HG03354 (cell line): Measurements from ENCODE around the gene RIMS3.

Experiments
- ATAC-seq: cut with Tn5 transposase; IDR thresholded peaks from one replicate; pipeline ENCODE4 v1.9.1; 2021; ENCODE audit warnings: mild to moderate bottlenecking; ENCODE audit not compliant: unreplicated experiment, poor library complexity, severe bottlenecking

Gene RIMS3

DNA sequence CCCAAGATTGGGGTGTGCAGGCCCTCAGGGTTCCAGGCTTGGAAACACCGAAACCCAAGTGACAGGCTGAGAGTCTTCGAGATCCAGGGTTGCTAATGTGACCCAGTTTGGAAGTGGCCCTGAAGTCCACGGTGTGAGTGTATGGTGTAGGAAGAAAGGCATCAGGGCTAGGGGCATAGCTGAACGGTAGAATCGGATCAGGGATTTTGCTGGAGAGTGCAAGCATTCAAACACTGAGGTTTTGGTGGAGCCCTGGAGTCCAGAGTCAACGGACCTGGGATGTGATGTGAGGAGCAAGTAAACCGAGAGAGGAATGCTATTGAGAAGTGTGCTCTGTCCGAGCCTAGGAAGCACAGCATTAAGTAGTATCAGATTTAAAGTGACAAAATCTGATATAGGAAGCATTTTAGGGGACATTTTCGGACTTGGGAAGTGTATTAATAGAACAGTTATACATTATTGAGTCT is 27.0 kb upstream of the RIMS3 start:
- no peak for ATAC-seq

DNA sequence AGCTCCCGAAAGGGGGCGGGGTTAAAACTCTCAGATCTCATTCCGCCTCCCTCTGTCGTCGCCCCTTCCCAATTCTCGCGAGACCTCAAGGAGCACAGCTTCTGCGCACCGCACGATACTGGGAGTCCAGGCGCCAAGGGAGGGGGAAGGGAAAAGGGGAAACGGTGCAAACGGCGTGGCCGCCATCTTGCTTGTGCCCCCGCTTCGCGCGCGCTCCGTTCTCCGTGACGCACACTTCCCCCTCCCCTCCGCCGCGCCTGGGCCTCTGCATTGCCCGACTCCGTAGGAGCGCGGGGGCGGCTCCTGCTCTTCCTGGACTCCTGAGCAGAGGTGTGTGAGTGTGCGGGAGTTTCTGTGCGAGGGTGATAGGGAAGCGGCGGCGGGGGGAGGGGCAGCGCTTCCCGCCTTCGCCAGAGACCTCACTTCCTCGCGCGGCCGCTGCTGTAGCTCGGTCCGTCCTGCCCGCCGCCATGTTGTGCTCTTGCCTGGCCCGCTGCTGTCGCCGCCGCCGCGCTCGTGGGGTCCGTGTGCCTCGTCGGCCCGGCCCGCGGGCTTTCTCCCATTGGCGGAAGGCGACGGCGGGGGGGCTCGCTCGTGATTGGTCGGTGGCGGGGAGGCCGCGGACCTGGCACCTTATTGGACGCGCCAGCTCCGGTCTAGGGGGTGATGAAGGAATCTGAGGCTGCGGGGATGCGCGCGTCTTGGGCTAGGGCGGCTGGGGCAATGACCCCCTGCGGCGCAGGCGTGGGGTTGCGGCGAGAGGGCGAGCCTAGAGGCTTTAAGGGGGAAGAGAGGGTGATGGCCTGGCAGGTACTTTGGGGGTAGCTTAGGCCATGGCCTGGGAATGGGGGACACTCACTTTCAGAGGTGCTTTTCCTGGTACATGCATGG is 26.3 kb upstream of the RIMS3 start, which contains the start of gene NFYC:
Gene NFYC (plus strand): TSS at position 167 of the 891 bp plus-strand sequence. CDS start 47,140 bp downstream, outside the sequence.
- peak; percentile 82 for ATAC-seq

DNA sequence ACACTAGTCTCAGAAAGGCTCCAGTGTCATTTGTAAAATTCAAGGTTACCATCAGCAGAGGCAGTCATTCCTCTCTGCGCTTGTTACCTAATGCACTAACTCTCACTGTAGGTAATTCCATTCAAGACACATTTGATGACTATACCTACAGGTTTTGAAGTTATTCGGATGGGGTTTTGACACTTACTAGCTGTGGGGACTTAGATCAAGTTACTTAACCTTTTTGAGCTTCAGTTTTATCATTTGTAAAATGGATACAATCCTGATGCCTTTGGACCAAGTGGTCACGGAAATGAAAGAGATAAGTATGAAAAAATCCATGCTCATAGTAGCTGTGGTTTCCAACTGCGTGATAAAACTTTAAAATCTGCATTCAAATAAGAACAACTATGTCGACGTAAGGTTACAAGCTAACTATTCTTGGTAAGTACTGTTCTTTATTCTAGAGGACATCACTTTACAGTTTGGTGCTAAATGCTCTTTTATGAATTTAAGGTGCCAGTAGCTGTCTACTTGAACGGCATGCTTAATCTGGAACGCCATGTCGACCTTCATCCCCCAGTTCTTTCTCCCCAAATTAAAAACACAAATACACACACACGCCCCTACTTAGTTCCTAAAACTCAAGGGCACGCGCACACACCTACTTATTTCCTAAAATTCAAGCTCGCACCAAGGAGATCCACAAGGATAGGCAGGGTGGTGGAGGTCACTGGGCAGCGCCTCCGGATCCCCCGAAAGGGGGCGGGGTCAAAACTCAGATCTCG is 25.5 kb upstream of the RIMS3 start:
- ATAC-seq: no peak

DNA sequence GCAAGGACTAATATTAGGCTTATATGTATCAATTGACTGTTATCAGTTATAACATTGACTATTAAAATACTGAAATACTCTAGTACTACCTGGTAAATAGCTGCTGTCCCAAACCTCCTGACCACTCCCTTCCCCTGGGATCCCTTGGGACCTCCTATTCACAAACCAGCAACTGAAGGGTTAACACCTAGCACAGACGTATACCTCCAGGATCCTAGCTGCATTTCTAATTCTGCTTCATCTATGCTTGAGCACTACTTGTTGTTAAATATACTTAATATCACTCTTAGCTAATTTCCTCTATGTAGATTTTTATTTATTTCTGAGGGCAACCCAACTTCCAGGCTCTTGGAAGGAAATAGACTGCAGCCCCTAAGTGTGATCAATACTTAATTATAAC is 24.3 kb upstream of the RIMS3 start:
- ATAC-seq: no peak

DNA sequence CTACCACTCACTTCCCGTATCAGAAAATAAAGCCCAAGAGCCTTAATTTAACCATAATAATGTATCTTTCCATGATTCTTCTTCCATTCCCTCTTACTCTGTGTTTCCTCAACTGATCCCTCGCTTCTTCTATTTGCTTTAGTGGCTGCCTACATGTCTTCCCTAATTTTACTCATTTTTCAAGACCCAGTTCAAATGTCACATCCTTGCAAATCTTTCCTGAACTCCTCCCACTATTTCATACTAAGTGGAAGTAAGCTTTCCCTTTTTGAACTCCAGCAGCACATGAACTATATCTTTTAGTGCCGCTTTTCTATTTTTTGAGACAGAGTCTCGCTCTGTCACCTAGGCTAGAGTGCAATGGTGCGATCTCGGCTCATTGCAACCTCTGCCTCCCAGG is 22.2 kb upstream of the RIMS3 start:
- no peak for ATAC-seq

DNA sequence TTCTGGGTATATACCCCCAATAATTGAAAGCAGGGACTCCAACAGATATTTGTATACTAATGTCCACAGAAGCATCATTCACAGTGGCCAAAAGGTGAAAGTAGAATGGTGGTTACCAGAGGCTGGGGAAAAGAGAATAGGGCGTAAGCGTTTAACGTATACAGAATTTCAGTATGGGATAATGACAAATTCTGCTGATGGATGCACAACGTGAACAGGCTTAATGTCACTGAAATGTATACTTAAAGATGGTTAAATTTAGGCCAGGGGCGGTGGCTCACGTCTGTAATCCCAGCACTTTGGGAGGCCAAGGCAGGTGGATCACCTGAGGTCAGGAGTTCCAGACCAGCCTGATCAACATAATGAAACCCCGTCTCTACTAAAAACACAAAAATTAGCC is 21.6 kb upstream of the RIMS3 start:
- no peak for ATAC-seq

DNA sequence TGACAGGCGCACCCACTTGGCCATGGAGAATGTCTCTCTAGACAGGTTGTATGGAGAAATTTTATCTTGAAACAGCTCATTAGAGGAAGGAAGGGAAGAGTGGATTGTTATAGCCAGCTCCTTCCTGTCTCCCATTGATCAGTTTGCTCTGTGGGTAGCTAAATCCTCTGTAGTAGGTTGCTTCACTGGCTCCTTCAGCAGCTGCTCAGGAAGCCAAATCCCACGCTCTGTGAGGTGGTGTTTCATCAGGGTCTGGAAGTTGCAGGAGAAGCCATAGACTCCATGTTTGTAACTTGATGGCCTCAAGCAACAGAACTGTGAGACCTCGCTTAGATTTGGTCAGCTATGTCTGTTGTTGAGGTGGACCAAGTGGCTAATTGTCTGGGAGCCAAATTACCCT is 19.2 kb upstream of the RIMS3 start:
- no peak for ATAC-seq

DNA sequence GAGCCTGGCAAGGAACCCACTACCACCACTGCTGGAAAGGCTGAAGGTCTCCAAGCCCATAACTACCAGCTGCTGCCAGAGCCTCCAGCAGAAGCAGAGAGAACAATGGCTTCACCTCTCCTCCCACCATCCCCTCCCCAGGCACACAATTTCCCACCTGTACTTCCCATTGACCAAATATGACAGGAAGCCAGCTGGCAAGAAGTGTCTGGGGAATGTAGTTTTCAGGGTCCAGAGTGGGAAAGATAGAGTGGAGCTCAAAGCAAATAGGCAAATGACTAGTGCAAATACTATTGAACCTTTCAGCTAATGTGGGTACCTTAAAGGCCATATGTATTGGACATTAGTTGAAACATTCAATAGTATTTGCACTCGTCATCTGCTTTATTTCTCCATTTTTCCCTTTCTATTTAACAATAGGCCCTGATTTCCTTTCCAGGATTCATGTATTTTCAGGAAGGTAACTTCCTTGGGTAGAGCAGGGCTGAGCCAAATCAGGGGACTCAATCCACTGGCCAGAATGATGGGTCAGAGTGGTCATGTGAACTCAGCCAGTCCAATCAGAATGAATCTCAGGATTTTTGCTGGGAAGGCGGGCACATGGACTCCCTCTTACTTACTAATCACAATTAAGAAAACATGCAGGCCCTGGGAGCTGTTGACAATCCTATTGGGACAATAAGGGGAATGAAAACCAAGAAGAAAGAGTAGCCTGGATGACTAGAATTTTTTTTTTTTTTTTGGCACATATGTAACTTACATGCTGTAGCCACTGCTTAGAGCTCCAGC is 13.9 kb upstream of the RIMS3 start:
- no peak for ATAC-seq

DNA sequence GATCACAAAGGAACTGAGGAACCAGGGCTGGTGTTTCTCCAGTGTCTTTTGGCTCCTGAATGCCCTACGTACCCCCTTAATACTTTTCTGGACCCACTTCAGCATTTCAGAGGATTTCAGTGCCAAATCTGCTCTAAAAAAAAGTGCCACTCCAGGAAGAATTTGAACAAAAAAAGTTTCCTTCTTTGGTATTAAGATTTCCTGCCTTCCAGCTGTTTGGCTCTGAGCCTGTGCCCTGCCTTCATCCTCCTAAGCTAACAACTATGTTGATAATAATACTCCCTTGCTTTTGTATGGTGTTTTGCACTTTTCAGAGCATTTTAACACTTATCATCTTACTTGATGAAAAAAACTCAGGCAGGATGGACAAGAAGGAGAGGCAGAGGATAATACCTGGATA is 11.0 kb upstream of the RIMS3 start:
- no peak for ATAC-seq

DNA sequence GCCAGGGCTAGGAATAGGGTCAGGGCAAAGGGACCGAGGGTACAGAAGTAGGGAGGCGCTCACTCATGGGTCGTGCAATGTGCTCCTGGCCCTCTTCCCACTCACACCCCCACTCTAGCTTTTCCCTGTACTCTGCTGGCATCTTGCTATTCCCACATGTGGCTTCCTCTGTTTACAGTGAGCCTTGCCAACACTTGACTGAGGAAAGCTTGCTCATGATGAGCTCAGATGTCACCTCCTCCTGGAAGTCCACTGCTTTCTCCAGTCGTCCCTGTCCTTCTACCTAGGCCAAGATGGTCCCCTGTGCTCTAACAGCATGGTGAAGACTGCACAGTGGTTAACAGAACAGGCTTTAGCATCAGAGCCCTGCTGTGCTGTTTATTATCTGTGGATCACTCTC is 8.0 kb upstream of the RIMS3 start:
- ATAC-seq: no peak

DNA sequence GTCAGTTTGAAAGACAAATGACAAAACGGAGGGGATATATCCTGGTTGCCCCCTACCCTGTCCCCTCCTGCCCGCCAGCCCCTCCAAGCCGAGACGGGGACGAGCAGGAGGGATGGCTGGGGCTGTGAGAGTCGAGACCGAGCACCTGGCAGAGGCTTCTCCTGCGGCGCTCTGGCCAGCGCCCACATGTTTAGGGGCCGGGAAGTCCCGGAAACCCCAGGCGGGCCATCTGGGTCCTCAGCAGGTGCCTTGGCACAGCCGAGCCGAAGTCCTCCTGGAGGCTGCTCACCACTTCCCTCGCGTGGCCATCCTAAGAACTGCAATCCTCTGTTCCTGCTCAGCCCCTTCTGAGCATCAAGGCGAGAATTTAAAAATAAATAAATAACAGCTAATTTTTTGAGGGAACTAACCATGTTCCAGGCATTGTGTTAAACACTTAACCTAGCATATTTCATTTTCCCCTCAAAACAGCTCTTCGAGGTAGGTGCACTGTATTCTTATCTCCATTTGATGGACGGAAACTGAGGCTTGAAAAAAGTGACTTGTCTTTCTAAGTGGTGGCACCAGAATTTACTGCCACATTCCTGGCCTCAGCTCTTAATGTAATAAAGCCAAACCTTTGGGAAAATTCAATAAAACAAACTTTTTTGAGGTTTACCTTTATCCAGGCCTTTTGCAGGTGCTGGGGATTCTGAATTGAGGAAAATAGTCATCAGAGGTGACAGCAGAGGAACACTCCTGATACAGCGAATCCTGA is 3.5 kb upstream of the RIMS3 start:
- ATAC-seq: peak; percentile 63

DNA sequence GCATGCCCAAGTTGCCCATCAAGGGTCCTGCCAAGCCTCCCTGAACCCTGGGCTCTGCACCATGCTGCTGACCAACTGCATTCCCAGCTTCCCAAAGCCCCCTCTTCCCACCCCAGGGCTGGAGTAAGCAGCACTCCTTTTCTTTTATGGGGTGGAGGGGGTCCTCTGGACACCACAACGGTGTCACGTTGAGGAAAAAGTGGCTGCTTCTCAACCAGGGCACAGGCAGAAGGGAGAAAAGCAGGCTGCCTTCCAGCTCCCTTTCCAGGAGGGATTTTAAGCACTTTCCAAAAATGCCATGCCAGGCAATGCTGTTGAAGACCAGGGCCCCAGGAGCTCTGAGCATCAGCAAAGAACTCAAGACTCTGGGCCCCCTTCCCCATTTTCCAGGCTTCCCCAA is 691 bp downstream of the RIMS3 start:
- no peak for ATAC-seq

DNA sequence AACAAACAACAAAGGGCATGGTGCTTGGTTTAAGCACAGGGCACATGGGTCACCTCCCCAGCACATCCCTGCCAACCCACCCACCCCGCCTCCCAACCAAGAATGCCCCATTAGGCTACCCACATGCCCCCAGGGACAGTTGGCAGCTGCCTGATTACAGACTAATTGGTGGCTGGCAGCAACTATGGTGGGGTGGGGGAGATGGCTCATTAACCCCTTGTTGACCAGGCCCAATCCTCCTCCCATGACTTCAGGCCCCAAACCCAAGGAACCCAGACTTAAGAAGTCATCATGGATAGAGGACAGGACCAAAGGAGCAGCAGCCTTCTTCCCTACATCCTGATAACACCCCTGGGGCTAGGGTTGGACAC is 1.3 kb downstream of the RIMS3 start:
- ATAC-seq: no peak

DNA sequence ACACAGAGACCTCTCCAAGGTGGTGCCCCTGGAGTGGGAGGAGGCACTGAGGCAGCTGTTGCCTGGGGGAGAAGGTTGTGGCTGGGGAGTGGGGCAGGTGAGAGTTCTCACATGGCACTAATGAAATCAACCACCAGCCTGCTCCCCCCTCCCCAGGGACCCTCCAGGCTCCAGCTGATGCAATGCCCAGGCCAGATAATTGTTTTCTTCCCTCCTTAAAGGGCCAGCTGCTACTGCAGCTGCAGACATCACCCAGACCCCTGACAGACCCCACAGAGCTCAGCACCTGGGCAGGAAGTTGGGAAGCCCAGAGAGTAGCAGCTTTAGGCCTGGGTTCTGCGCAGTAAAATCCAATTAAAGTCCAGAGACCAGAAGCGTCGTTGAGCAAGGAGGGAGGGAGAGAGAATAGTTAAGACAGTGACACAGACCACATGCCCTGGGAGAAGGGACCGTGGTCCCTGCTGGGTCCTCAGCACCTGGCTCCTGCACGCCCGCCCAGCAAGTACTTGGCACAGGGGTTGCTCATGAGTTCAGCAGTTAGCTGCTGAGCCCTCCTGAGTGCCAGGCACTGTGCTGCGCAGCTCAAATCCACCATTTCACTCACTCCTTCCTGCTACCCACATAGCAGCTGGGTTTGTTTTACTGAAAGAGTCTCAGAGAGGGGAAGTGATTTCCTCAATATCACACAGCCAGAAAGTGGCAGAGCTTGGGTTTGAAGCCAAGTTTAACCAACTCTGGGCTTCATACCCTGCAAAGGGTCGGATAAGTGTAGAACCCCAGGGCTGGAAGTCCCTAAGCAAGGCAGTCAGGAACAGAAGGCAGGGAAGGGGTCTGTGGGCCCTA is 1.9 kb downstream of the RIMS3 start:
- no peak for ATAC-seq

DNA sequence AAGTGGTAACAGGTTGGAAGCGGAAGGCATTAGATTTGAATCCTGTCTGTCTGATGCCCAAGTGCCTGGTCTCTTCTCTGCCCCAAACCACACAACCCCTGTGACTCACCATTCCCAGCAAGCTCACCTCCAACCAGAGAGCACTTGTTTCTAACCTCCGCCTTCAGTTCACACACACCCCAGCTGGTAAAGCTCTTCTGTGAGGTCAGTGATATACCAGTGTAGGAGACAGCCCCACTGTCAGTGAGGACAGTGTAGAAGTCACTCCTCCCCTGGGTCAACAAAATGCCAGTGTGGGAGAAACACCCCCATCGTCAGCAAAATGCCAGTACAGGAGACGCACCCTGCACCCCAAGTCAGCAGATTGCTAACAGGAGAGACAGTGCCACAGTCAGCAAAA is 2.6 kb downstream of the RIMS3 start:
- no peak for ATAC-seq

DNA sequence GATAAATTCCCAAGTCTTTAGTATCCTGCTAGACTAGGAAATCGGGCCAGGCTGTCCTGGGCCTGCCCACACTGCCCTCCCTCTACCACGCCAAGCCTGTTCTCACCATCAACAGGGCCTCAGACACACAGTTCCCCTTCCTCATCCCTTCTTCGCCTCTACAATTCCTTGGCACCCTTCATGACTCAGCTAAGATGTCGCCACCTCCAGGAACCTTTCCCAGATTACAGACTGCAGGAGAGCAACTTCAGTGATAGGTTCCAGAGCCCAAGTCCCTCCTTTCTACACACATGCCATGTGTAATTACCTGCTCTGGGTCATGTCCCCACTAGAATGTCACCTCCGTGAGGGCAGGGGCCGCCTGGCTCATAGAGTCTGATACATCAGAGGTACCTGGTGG is 3.3 kb downstream of the RIMS3 start:
- no peak for ATAC-seq

DNA sequence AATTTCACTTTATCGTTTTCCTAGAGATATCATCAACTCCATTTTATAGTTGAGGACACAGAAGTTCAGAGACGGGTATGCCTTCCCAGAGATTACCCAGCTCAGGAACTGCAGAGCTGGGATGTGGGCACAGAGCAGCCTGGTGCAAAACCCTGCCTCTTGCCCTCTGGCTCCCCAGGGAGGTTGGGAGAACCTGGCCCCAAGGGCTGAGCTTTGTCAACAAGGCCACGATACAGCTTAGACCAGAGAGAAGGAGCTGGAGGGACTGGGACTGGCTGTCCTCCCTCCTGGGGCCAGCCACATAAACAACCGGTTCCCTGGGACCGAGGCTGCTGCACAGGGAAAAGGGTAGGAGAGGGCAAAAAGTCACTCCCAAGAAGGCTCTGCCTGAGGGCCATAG is 3.8 kb downstream of the RIMS3 start:
- no peak for ATAC-seq

DNA sequence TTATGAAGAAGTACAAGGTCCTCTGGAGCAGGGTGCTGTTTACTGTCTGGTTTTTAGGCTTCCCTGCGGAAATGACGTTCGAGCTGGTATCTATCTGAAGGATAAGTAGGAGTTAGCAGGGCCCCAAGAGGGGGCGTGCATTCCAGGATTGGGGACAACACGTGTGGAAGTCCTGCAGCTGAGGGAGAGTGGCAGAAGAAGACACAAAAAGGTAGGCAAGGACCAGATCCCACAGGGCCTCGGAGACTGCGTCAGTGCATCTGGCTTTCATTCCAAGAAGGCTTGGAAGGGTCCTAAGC is 5.9 kb downstream of the RIMS3 start:
- no peak for ATAC-seq
